Measurements from ENCODE around the gene OBSCN.

The OBSCN gene

GRCh38 chr1:228407106-228408040 is 199.5 kb downstream of the OBSCN start:
- peak in 1 of 2 experiments; percentile 11 for DNase-seq

- DNase-seq, result no peak
Observed at GRCh38 chr1:228408041-228408868, 200.4 kb downstream of the OBSCN start.

GRCh38 chr1:228408869-228409805 is 201.3 kb downstream of the OBSCN start:
- no peak for DNase-seq

GRCh38 chr1:228410015-228410414 is 202.2 kb downstream of the OBSCN start:
- no peak for DNase-seq

GRCh38 chr1:228410671-228411070 is 202.8 kb downstream of the OBSCN start:
- no peak for DNase-seq

- DNase-seq, result no peak
Observed at GRCh38 chr1:228411121-228411520, 203.3 kb downstream of the OBSCN start.

GRCh38 chr1:228411548-228412430 is 203.9 kb downstream of the OBSCN start:
- no peak for DNase-seq

- DNase-seq, result no peak
Observed at GRCh38 chr1:228413241-228414010, 205.6 kb downstream of the OBSCN start.

- DNase-seq, result no peak
Observed at GRCh38 chr1:228414511-228415211, 206.8 kb downstream of the OBSCN start.

- DNase-seq, result no peak
Observed at GRCh38 chr1:228415221-228415620, 207.4 kb downstream of the OBSCN start.

GRCh38 chr1:228415853-228416216 is 208.0 kb downstream of the OBSCN start:
- DNase-seq, result peak in 1 of 2 experiments; percentile 36

GRCh38 chr1:228416217-228416933 is 208.5 kb downstream of the OBSCN start, which contains the start of gene TRIM17:
Gene TRIM17 (minus strand): TSS chr1:228416861. CDS start chr1:228415072, 1,789 bp downstream.
- peak in 1 of 2 experiments; percentile 38 for DNase-seq

GRCh38 chr1:228417061-228417460 is 209.2 kb downstream of the OBSCN start:
- no peak for DNase-seq

- no peak for DNase-seq
Observed at GRCh38 chr1:228417483-228418203, 209.8 kb downstream of the OBSCN start.

- no peak for DNase-seq
Observed at GRCh38 chr1:228420968-228421826, 213.4 kb downstream of the OBSCN start.

- DNase-seq, result no peak
Observed at GRCh38 chr1:228423404-228424053, 215.7 kb downstream of the OBSCN start.
